OCI-LY3 (cell line): Measurements from ENCODE around the gene TARS2.

Experiments used
- CTCF ChIP-seq: fragments of 200-600, 300-600 bp; sonication (generic); IDR thresholded peaks from 2 replicates; pipeline ENCODE4 v1.5.1; 2014; ENCODE audit warnings: antibody characterized with exemption, low read length, low read depth
- EZH2phosphoT487 ChIP-seq: fragments of 200-600 bp; shearing (Covaris generic); IDR thresholded peaks from 2 replicates; pipeline ENCODE4 v1.6.1; 2018; ENCODE audit warnings: antibody characterized with exemption, mixed run types, low read depth

- TF ChIP-seq CTCF: no peak
- TF ChIP-seq EZH2phosphoT487: no peak
Measured at GRCh38 chr1:150484431-150484830, 2.8 kb upstream of the TARS2 start.
